Measurements from ENCODE around the gene CALD1.

The CALD1 gene

DNA sequence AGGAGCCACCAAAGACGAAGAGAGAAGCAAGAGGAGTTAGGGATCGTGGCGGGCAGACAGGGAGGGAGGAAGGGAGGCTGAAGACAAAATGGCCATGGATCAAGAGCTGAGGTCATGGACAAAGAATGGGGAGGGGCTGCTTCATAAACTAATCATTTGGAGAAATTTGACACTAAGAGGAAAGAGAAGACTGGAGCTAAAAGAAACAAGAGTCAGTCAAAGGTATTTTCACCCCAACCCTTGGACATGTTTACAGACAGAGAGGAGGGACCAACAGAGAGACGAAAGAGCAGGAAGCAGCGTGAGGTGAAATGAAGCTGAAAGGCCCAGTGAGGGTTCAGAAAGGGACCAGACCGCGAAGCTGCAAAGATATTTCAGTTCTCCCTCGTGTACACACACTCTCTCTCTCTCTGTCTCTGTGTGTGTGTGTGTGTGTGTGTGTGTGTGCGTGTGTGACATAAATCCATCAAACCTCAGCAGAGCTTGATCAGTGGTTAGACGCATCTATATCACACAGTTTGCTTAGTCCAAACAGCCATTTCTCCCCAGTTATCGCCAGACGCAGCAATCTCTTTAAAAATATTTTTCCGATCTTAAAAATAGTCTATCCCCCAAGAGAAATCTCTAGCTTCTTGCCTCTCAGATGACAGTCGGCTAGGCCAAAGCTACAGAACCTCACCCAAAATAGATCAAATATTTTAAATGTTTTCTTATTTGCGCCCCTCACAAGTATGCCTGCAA, 12.5 kb upstream of the CALD1 start:
- DNase-seq: no peak

DNA sequence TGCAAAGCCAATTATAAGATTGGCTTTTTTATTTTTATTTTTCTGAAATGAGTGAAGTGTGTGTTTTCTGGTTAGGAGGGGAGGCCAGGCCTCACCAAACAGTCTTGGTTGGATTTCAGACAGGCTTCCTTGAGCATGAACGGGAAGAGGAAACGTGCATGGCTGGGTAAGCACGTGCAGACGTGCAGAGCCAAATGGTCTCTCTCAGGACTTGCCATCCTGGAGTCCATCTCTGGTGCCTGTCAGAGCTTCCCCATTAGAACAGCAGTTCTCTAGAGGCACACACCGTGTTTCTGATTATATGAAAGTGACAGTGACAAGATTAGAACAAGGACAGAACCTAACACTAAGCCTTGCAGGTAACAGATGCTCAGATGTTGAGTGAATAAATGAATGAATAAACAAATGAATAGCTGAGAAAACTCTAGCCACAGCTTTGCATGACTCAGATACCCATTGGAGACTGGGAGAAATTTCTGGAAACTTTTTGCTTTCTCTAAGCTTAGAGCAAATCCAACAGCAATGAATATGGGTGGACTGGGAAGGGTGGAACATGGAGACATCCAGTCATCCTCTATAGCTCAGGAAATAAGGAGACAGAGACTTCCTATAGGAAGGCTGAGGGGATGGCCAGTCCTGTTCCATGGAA, 11.8 kb upstream of the CALD1 start:
- no peak for DNase-seq

DNA sequence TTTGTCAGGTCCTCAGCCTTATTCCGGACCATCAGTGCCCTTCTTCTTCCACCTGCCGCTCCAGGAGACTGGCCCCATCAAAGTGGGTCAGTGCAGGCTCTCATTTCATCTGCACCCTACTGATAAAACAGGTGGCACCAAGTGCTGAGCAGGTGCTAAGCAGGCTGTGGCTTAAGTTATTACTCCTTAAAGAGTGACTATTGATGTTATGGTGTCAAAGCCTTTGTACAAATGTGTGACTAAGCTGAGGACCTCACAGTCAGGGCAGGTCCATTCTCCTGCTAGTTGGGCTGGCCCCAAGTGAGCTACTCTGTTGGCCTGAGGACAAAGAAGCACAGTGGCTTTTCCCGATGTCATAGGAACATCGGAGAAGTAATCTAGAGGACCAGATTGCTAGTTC, 11.2 kb upstream of the CALD1 start:
- DNase-seq: no peak

DNA sequence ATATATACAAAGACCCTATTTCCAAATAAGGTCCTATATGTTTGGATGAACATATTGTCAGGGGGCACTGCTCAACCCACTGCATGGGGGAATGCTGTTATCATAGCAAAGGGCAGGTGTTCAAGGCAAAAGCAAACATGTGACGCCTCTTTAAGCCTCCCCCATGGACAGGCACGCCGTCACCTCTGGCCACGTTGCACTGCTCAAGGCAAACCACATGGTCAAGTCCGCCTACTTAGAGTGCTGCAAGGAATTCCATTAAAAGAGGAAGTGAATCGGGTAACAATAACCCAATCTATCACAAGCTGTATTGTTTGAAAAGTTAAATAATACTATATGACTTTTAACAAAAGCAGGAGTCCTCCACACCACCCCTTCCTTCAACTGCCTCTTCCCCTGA, 8.8 kb upstream of the CALD1 start:
- no peak for DNase-seq

DNA sequence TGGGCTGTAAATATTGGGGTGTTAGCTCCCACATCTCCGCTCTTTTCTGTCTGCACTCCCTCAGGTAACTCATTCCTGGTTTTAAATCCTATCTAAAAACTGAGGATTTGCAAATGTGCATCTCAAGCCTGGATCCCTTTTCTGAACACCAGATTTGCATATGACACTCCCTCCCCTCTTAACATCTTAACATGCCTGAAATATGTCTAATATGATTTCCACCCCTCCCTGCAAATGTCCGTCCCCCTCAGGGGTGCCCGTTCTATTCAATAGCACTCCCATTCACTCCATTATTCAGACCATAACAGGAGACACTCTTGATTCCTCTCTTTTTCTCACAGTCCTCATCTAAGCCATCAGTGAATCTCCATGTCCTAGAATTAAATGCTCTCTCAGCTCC, 8.3 kb upstream of the CALD1 start:
- DNase-seq: no peak

DNA sequence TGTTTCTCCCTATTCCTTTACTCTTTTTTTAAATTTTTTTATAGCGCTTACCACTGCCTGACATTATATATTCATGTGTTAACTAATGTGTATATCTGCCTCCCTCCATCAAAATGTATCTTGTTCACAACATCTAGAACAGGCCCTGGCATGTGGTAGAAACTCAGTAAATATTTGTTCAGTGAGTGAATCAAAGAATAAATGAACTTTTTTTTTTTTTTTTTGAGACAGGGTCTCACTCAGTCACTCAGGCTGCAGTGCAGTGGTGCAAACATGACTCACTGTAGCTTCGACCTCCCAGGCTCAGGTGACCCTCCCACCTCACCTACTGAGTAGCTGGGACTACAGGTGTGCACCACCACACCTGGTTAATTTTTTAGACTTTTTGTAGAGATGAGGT, 7.5 kb upstream of the CALD1 start:
- no peak for DNase-seq

DNA sequence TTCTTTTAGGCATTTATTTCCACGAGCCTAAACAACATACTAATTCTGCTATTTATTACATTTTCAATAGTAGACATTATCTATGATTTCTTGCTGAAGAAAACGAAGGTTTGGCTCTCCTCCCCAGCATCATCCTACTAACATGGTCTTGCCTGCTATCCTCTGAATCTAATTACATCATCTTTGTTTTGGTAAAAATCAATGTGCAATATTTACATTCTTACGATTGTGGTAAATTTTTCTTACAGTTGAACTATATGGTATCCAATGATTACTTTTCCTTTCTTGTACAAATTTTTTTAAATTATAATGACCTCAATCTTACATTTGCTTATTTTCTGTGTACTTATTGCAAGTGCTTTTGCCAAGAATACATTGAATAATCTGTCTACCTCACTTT, 7.0 kb upstream of the CALD1 start:
- DNase-seq: no peak

DNA sequence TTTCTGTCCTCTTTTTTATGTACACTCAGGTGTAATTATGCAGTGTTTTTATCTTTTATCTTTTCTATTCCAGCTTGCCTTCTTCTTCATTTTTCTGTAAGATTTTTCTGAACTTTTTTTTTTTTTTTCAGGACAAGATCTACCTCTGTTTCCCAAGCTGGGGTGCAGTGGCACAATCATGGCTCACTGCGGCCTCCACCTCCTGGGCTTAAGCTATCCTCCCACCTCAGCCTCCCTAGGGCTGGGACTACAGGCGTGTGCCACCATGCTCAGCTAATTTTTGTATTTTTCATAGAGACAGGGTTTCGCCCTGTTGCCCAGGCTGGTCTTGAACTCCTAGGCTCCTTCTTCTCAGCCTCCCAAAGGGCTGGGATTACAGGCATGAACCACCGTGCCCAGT, 6.3 kb upstream of the CALD1 start:
- DNase-seq: no peak

DNA sequence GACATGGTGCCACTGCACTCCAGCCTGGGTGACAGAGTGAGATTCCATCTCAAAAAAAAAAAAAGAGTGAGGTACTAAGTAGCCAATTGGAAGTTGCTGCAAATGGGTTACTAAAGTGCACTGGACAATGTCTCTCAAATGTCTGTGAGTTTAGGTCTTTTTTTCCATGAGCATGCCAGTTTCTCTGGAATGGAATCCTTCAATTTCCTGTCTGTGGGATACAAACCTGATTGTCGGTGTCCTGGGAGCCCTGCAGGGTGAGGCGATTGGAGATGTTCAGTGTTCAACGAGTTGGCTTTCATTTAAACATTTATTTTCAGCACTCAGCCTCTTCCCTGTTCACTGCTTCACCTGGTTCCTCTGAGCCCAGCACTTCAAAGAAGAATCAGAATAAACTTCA, 5.3 kb upstream of the CALD1 start:
- DNase-seq: no peak

DNA sequence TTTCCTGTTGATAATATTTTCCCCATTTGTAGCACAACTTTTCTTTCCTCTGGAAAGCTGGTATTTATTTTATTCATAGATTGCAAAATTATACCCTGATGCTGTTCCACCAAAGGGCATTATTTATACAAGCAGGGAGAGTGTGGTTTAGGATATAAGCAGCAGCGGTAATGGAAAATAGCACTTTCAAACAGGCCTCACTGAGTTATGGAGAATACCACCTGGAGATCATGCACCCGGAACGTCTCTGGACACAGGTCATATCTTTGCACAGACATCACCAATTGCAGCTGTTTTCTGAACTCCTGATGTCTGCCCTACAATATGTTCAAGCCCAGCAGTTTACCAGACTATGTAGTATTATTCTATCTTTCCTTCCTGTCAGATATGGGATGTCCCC, 2.0 kb upstream of the CALD1 start:
- DNase-seq: no peak

DNA sequence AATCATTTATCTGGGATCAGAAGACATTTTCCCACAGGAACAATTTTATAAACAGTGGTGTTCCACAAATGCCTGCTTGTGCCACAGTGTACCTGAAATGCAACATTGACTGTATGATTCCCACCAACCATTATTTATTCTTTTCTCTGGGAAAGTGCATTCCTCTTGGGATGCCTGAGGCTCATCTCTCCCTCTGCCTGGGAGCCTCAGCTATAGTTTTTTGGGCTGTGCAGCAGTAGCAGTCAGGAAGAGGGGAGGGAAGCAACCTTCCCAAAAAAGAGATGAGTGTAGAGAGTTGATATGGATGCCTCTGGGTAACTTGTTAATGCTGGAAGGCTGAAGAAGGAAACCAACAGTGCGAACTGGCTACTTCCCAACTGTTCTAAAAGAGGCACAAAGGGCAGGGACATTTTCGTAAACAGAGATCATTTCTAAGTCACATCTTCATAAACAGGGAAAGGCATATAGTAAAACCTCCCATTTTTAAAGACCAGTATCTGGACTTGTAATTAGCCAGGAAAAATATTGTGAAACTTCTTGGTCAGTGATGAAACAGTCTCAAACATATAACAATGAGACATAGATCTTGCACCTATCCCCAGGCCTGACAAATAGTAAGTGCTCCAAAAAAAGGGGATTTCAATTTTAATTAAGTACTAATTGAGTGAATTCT, 1.4 kb upstream of the CALD1 start:
- no peak for DNase-seq

DNA sequence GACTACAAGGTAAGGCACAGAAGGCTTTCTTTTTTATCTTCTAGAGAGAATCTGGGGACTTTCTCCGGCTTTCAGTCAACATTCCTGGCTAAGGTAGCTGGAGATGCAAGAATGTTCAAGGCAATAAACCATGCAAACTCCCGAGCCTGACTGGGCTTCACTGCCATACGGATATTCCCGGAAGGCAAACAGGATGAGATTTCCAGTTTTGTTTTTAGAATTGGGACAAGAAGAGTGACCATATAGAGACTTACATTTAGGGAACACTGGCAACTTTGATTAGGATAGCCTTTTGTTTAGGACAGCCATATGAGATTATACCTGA, 269 bp downstream of the CALD1 start:
- no peak for DNase-seq

DNA sequence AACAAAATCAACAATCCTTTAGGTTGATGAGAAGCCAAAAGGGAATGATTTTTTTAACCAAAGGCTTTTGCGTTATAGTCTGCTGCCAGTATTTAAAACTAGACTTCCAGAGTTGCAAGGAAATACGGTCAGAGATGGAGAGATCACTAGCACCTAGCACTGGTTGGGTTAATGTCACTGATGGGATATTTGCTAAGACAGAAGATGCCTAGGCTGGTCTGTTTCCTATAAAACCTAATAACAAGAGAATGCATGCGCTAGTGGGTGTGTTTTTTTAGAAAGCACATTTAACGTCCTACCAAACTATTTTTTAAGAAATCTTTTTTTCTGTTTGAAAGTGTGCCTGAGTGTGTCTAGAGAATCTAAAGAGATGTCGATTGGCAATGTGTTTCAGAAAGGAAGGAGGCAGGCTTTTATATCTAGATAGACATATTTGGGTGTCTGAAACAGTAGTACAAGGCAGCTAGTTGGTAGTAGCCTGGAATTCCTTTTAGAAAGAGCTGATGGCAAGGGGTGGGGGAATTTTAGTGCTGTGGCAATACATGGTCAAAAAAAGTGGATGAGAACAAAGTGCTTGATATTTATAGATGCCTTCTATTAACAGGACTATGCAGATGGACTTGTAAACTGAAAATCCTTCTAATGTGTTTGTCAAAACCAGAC, 863 bp downstream of the CALD1 start:
- no peak for DNase-seq

DNA sequence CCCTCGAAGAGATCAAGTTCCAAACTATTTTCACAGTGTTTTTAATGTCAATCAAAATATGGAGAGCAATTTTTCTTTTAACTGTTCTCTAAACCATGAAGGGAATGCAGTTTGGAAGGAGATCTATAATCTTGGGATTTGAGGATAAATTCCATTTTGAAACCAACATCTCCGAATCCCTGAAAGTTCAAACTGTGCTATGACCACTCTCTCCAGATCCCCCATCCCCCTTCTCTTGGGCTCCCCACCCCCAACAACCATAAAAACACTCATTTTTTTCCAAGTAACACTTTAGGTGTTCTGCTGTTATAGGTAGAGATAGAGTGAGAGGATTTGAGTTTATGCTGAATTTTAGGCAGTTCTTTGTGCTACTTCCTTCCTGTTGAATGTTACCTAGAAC, 1.7 kb downstream of the CALD1 start:
- DNase-seq: no peak

DNA sequence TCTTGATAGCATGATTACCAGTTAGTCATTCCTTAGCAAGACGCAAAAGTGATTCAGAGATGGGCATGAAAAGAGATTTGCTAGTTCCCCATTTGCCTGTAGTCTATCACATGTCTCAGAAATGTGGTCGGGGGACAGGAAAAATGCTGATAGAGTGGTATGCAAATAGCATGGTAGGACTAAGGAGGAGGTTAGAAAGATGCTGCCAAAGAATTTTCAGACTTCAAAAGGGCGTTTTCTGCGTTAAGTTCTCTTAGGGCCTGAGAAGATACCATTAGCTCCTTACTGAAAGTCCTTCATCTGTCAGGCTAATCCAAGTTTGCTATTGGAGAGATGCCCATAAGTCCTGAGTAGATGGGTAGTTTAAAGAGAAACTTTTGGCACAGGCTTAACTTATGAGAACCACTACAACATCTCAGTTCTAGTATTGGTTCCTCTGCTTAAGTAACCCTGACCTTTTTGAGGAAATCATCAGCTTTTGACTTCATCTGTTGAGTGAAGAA, 2.7 kb downstream of the CALD1 start:
- no peak for DNase-seq

DNA sequence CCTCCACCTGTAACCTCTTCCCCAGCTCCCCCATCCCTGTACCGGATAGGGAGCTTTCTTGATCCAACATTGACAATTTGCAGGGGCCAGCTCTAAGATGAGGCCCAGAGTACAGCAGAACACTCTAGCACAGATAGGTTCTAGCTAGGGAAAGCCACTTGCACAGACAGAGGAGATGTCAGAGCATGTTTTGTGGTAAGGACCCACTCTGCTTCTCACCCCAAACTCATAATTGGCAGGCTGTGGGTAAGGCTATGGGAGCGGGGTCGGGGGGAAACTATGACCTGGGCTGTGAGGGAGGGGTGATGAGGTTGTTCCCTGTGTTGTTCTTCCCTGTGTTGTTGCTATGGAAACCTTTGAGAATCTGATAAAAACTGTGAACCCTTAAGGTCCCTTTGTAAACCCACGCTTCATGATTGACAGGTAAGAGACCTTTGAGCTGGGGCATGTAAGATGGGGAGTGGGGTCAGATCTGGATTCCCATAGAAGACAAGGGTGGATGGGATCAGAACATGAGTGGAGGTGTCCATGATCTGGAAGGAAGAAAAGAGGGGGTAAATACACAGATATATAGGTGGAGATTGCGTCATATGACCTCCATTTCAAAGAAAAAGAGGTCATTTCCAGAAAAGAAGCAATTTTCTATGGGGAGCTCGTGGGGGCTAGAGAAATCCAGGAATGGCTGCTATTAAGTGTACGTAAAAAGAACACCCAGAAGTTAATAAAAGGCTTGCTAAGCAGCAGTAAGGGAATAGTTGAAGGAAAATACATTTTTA, 4.0 kb downstream of the CALD1 start:
- no peak for DNase-seq

DNA sequence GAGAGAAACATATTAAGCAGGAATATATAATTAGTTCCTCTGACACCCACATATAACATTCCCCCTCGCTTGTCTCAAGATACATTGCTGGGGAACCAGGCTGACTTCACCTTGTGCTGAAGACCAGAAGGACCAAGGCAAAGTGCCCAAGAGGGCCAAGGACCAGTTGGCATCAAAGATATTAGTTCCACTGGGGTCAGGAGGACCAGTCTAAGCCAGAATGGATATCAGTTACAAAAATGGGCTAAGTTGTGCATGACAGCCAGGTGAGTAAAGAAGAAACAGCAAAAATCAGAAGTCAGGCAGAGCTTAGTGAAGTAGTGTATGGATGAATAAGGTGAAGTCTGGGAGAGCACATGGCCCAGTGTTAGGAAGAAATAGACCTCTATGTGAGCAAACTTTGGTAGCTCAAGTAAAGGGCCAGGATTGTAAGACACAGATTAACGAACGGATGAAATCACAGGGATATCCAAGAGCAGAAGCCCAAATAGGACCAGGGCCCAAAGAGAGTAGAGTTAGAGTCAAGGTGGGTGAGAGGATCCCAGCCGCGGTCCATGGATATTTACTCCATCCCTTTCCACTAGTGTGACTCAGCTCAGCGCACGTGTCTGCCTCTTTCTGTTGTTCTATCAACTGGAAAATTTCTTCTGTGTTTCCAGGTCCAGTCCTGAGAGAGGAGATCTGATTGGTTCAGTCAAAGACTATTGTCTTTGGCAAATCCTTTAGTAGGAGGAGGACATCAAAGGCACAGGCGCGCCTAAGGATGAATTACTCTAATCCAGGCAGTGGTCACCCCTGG, 5.0 kb downstream of the CALD1 start:
- DNase-seq: no peak

DNA sequence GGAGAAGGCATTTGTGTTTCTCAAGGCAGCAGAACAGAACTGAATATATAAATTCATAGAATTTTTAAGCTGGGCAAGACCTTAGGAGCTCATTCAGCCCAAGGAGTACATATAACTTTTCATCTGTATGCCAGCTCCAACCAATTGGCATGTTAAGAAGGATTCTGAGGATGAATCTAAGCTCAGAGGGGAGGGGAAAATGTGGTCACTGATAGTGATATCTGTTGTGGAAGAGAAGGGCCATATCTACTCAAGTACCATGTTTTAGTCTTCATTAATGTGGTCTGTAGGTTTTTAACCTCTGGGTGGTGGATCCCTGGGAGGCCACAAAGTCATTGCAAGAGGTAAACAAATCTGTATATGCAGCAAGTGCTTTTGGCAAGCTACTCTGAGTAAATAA, 6.4 kb downstream of the CALD1 start:
- no peak for DNase-seq

DNA sequence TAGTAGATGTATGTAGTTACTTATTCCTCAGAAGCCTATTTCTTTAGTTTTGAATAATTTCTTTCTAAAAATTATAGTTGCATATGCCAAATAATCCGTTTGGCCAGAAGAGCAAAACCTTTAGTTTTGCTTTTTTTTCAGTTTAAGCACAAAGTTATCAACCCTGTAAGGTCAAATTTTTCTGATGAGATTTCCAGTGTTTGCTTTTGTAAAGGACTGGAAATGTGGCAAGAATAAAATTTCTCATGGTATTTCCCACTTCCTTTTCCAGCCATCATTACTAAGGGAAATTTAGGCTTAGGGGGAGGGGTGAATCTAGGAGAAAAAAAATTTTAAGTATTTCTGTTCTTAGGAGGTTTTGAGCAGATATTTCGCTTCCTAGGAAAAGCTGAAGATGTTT, 7.6 kb downstream of the CALD1 start:
- no peak for DNase-seq

DNA sequence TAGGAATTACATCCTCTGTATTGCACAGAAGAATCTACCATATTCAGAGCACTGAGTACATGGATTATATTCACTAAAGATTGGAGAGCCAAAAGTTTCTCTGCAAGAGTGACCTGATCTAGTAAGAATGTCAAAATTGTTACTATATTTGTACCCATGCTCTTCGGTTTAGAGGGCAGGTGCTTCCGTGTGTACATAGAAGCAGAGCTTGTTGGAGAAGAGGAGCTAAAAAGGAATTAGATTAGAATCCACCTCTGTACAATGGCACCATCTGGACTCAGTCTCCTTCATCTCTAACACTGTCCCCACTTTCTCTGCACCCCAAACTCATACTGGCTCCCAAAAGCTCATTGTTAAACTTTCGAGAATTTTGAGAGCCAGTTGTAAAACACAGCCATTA, 8.3 kb downstream of the CALD1 start:
- DNase-seq: no peak

DNA sequence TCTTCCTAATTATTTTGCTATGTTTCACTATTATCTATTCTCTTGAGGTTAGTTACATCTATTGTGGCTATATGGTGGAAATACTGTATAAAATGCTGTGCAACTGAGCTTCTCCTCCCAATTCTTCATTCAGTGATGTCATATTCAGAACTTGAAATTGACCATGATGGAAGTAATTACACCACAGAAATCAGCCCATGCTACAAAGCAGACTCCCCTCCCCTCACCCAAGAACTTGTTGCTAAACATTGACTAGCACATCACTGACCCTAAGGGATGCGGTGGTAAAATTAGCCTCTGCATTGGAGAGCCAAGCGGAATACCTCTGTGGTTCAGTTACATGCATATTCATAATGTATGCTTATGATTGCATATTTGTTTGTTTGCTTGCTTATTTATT, 8.8 kb downstream of the CALD1 start:
- DNase-seq: no peak

DNA sequence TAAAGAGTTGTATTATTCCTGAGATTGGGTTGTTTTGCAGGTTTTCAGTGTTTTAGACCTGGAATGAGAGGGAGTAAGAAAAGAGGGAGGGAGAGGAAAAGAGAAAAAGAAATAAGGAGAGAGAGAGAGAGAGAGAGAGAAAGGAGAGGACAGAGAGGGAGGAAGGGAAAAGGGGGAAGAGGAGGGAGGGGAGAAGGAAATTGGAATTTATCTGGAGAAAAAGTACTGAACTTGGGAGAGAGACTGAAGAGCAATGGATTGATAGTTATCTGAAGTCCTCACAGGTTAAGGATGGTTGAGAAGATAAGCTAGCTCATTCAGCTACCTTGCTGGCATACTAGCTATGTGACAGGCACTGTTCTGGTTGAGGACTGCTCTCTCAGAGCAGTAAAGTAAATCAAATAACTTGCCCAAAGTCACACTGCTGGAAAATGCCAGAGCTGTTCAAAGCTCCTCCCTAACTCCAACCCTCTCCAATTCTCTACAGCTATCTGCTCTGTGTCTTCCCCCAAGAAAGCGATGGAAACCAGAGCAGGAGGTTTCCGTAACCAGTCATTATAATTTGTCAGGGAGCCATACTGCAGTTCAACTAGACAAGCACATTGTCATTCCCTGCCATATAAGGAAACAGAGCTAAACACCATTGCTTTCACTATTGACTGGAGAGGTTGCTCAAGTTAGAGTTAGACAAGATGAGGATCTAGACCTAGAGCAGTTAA, 10.7 kb downstream of the CALD1 start:
- DNase-seq: no peak
